GM06990 (cell line): Measurements from ENCODE around the gene SORCS1.

Source experiments
- DNase-seq: peaks from one replicate; pipeline ENCODE4 v3.0.0-alpha.2; 2011; ENCODE audit not compliant: insufficient read length; ENCODE audit errors: extremely low read depth
- H3K27me3 ChIP-seq: replicated peaks from 2 replicates; pipeline ENCODE4 v1.6.0; 2011; ENCODE audit warnings: low read length; ENCODE audit not compliant: control insufficient read depth, insufficient read depth
- H3K36me3 ChIP-seq: 2 replicates; pipeline ENCODE4 v1.5.1; 2011; ENCODE audit warnings: low read length; ENCODE audit not compliant: control insufficient read depth, insufficient read depth
- H3K4me3 ChIP-seq: replicated peaks from 2 replicates; pipeline ENCODE4 v1.5.1; 2011; ENCODE audit warnings: low read depth, mild to moderate bottlenecking, control low read depth, low read length
- CTCF ChIP-seq: IDR thresholded peaks from 2 replicates; pipeline ENCODE4 v1.5.1; 2011; ENCODE audit warnings: low read length, control low read depth, mild to moderate bottlenecking, inconsistent platforms; ENCODE audit not compliant: insufficient read depth, poor library complexity, severe bottlenecking

SORCS1 gene

DNA sequence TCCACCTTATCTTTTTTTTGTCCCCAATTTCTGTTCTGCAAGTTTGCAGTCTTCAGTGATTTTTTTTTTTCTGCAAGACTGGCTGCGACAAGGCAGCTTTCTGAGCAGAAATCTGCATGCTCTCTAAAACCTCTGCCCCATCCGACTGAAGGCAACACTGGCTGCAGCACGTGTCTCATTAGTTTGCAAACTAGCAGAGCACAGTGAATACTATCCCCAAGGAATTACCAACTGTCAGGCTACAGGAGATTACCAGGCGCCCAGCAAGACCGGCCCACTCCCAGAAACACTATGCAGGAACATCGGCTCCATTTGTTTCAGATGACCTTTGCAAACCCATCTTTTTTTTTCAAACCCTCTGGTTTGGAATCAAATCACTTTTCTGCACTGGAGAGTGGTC, 538.8 kb downstream of the SORCS1 start:
- Histone ChIP-seq H3K4me3 (no peak overlapping the region), H3K27me3 (no peaks in the 10 kb centered on the region), H3K36me3 (no peaks in the 10 kb centered on the region)
- DNase-seq = no peak
- TF ChIP-seq CTCF = no peak

DNA sequence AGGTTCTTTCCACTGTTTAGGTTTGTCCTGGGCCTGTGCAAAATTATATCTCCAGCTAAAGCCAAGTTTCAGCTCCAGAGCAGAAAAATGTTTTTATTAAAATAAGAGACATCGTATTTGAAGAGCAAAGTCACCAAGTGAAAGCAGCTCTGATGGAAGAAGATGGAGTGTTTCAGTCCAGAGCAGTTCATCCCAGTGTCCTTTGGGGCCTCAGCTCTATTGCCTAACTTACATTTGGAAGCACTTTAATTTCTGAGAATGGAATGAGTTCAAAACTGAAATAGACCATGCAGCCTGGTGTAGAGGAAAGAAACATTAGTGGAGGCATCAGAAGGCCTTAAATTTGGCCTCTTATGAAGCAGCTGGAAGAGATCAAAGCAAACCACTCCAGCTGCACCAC, 545.2 kb downstream of the SORCS1 start:
- TF ChIP-seq CTCF = no peak
- no peaks in the 10 kb centered on the region for H3K27me3 ChIP-seq
- no peaks in the 10 kb centered on the region for H3K36me3 ChIP-seq
- H3K4me3 ChIP-seq = no peak overlapping the region
- DNase-seq = no peak

- Histone ChIP-seq H3K4me3 (no peak overlapping the region), H3K27me3 (no peaks in the 10 kb centered on the region), H3K36me3 (no peaks in the 10 kb centered on the region)
- no peak for DNase-seq
- no peak for TF ChIP-seq CTCF
Measured at GRCh38 chr10:106618646-106619045, 545.9 kb downstream of the SORCS1 start.

DNA sequence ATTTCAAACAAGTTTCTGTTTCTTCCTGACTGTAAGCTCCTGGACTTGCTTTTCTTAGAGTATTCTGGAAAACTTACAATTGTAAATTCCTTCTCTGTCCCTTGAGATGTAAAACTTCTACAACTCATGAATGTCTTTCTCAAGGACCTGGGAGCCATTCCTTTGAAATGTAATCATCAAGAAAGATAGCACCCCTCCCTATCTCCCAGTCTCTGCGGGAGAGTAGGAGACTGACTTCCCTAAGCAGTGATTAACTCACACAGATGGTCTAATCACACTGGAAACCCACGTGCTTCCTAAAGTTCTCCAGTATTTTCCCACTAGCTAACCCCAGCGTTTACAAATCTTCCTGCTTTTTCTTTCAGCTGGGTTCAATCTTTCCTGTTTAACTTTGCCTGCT, 549.4 kb downstream of the SORCS1 start:
- DNase-seq = no peak
- no peak overlapping the region for H3K4me3 ChIP-seq
- H3K27me3 ChIP-seq = no peaks in the 10 kb centered on the region; the same call in 1 of the 2 replicates
- H3K36me3 ChIP-seq = no peaks in the 10 kb centered on the region
- TF ChIP-seq CTCF = no peak

- TF ChIP-seq CTCF = no peak
- H3K4me3 ChIP-seq = no peak overlapping the region
- no peak for DNase-seq
- no peaks in the 10 kb centered on the region; the same call in 1 of the 2 replicates for H3K27me3 ChIP-seq
- no peaks in the 10 kb centered on the region for H3K36me3 ChIP-seq
Measured at GRCh38 chr10:106614293-106614692, 550.2 kb downstream of the SORCS1 start.

DNA sequence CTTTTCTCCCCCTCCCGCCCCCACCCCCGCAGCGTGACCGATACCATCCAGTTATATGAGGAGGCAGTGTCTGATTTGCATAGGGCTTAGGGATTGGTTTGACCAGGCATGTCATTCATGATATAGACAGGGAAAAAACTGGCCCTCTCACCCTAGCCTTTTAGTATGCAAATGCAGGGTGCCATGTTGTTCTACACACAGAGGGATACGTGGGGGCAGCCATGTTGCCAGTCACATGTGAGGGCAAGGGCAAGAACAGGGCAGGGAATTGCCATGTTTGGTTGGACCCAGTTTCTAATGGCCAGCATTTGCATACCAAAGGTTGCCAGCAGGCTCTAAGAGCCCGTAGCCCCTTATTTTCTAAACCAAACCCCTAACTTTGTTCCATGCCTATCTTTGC, 552.1 kb downstream of the SORCS1 start:
- no peaks in the 10 kb centered on the region; the same call in 1 of the 2 replicates for H3K27me3 ChIP-seq
- no peak overlapping the region for H3K4me3 ChIP-seq
- no peaks in the 10 kb centered on the region for H3K36me3 ChIP-seq
- no peak for DNase-seq
- no peak for TF ChIP-seq CTCF
